PC-9 (cell line): Measurements from ENCODE around the gene HERC4. TPM values are rescaled to one million over a fixed set of nuclear protein-coding genes. Genes with fewer than 3 reads are reported as not detected.
"Not testable (repeated sequence)": the region's sequence is repeated elsewhere in the genome, so short reads cannot be mapped to it uniquely, and the experiment has no call there.

Experiments used
- BruUV-seq: library from RNA; stranded (reverse); fragments of 400-500 nt; replicated peaks from 2 replicates; lab custom pipeline; 2021; lab: Mats Ljungman, UMichigan
- CTCF ChIA-PET: fragments of 300-600 bp; sonication (Branson Sonifier 250); formaldehyde crosslinking; loops from one replicate; lab custom pipeline; 2022; ENCODE audit warnings: antibody characterized with exemption; lab: Charles Lee
- POLR2A ChIA-PET: fragments of 300-600 bp; sonication (Branson Sonifier 250); formaldehyde crosslinking; loops from one replicate; lab custom pipeline; 2022; ENCODE audit warnings: antibody characterized with exemption; ENCODE audit not compliant: unreplicated experiment; lab: Charles Lee
- DNase-seq, 2 experiments: peaks; one replicate each; pipeline versions ENCODE4 v3.0.0 to v3.0.0-alpha.2; 2015 to 2022; ENCODE audit warnings: mixed read lengths in 1 of 2
- H2AFZ ChIP-seq: fragments of 200-600 bp; sonication (generic); 2 replicates; pipeline ENCODE4 v1.8.1; 2017; ENCODE audit warnings: antibody characterized with exemption
- H3F3A ChIP-seq: fragments of 200-600 bp; sonication (generic); 2 replicates; pipeline ENCODE4 v1.8.1; 2017; ENCODE audit warnings: antibody characterized with exemption, mild to moderate bottlenecking, low read depth; ENCODE audit not compliant: insufficient read depth
- H3K27ac ChIP-seq: fragments of 200-600 bp; sonication (generic); 2 replicates; pipeline ENCODE4 v1.6.1; 2016; ENCODE audit warnings: mixed run types
- H3K27me3 ChIP-seq: fragments of 200-600 bp; sonication (generic); 2 replicates; pipeline ENCODE4 v1.6.1; 2016; ENCODE audit warnings: low read depth, mixed run types; ENCODE audit not compliant: insufficient read depth
- H3K36me3 ChIP-seq: fragments of 200-600 bp; sonication (generic); 2 replicates; pipeline ENCODE4 v1.6.1; 2016; ENCODE audit warnings: low read depth, mixed run types
- H3K4me1 ChIP-seq: fragments of 200-600 bp; sonication (generic); replicated peaks from 2 replicates; pipeline ENCODE4 v1.6.1; 2016; ENCODE audit warnings: mixed run types; ENCODE audit not compliant: insufficient read depth
- H3K4me2 ChIP-seq: fragments of 200-600 bp; sonication (generic); 2 replicates; pipeline ENCODE4 v1.6.1; 2017; ENCODE audit warnings: mixed run types
- H3K4me3 ChIP-seq: fragments of 200-600 bp; sonication (generic); 2 replicates; pipeline ENCODE4 v1.6.1; 2016; ENCODE audit warnings: mixed run types
- H3K79me2 ChIP-seq: fragments of 200-600 bp; sonication (generic); 2 replicates; pipeline ENCODE4 v1.6.1; 2017; ENCODE audit warnings: low read depth, mixed run types
- H3K9me2 ChIP-seq: fragments of 200-600 bp; sonication (generic); 2 replicates; pipeline ENCODE4 v1.8.1; 2017; ENCODE audit warnings: mild to moderate bottlenecking; ENCODE audit not compliant: insufficient read depth
- H3K9me3 ChIP-seq: fragments of 200-600 bp; sonication (generic); 2 replicates; pipeline ENCODE4 v1.8.1; 2016; ENCODE audit warnings: low read depth; ENCODE audit not compliant: insufficient read depth
- H4K20me1 ChIP-seq: fragments of 200-600 bp; sonication (generic); 2 replicates; pipeline ENCODE4 v1.8.1; 2017; ENCODE audit not compliant: insufficient read depth
- EZH2 ChIP-seq: fragments of 200-600 bp; sonication (generic); IDR thresholded peaks from 2 replicates; pipeline ENCODE4 v1.8.0; 2017; ENCODE audit warnings: antibody characterized with exemption, low read depth
- intact Hi-C: fragments of 100-400 bp; cut with micrococcal nuclease; formaldehyde crosslinking; loops from one replicate; pipeline ENCODE4 v1.10.0; 2022; ENCODE audit not compliant: unreplicated experiment
- total RNA-seq: library from RNA; stranded (reverse); gene quantifications from 2 replicates; pipeline ENCODE4 v1.2.3, GENCODE V29; 2021
- TF ChIP-seq, protein P1 (sequence below): fragments of 200-600 bp; sonication (generic); conservative IDR thresholded peaks from 2 replicates; pipeline ENCODE4 v1.6.1; 2017; ENCODE audit warnings: mixed run types, antibody characterized with exemption, mild to moderate bottlenecking, moderate library complexity

Gene HERC4
- total RNA-seq, 1 experiment from 2014 or later: 116 TPM

DNA sequence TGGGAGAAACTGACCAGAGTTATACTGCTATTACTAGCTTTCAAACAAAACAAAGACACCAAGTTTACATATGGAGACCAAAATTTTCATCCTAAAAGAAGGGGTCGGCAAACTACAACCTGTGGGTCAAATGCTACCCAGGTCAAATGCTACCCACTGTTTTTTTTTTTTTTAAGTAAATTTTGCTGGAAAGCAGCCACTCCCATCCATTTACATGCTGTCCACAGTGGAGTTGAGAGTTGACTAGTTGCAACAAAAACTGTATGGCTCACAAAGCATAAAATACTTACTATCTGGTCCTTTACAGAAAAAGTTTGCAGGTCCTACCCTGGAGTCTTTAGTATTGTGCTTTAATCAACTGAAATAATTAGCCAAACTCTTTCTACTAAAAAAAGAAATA is 99.2 kb downstream of the HERC4 start:
- no peak overlapping the region for H3K27ac ChIP-seq
- no peaks in the 10 kb centered on the region for H3K27me3 ChIP-seq
- no peak overlapping the region for H3K4me3 ChIP-seq
- 0 out of 2 replicates have a peak, but pooled peaks cover 4% of the 10 kb centered on the region for H4K20me1 ChIP-seq
- H3F3A ChIP-seq: peaks cover 33% of the 10 kb centered on the region; the same call in 1 of the 2 replicates
- peaks cover 14% of the 10 kb centered on the region; the same call in 1 of the 2 replicates for H3K4me1 ChIP-seq
- peaks cover 85% of the 10 kb centered on the region for H3K36me3 ChIP-seq
- no peak overlapping the region for H2AFZ ChIP-seq
- CTCF ChIA-PET: no interaction called here
- no TSS peak for BruUV-seq
- DNase-seq: no peak
- intact Hi-C loops: no loop called here
- POLR2A ChIA-PET: no interaction called here
- no peaks in the 10 kb centered on the region; the same call in 1 of the 2 replicates for H3K9me3 ChIP-seq
- no peaks in the 10 kb centered on the region; the same call in 1 of the 2 replicates for H3K79me2 ChIP-seq
- no peak overlapping the region for H3K4me2 ChIP-seq
- H3K9me2 ChIP-seq: no peaks in the 10 kb centered on the region
- TF ChIP-seq EZH2: no peak
- TF ChIP-seq, protein P1, sequence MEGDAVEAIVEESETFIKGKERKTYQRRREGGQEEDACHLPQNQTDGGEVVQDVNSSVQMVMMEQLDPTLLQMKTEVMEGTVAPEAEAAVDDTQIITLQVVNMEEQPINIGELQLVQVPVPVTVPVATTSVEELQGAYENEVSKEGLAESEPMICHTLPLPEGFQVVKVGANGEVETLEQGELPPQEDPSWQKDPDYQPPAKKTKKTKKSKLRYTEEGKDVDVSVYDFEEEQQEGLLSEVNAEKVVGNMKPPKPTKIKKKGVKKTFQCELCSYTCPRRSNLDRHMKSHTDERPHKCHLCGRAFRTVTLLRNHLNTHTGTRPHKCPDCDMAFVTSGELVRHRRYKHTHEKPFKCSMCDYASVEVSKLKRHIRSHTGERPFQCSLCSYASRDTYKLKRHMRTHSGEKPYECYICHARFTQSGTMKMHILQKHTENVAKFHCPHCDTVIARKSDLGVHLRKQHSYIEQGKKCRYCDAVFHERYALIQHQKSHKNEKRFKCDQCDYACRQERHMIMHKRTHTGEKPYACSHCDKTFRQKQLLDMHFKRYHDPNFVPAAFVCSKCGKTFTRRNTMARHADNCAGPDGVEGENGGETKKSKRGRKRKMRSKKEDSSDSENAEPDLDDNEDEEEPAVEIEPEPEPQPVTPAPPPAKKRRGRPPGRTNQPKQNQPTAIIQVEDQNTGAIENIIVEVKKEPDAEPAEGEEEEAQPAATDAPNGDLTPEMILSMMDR: no peak

DNA sequence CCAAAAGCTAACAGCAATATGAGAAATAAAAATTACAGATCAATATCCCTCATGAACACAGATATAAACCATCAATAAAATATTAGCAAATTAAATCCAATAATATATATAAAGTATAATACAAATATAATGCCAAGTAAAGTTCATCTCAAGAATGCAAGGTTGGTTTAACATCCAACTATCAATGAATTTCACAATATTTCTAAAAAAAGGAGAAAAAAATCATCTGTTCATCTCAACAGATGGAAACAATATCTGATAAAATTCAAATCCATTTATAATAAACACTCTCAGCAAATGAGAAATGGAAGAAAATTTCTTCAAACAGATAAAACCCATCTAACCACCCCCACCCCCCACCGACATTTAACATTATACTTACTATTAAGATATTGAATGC is 103.8 kb downstream of the HERC4 start:
- intact Hi-C loops: no loop called here
- H3K9me2 ChIP-seq: no peaks in the 10 kb centered on the region
- CTCF ChIA-PET: no interaction called here

DNA sequence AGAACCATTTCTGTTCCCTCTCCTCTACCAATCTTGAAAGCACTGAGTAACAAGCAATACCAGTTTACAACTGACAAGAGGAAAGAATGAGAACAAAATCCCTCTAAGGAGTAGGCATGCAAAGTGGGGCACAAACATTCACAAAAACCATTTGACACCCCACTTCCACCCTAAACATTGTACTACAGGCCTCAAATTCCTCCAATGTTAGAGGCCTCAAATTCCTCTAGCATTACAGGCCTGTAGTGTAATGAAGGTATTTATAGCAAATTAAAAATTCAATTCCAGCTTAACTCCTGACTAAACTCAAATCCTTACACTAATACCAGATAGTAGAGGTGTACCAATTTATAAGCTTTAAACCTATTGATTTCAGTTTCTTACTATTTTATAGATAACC is 105.2 kb downstream of the HERC4 start:
- no peaks in the 10 kb centered on the region for H3K27me3 ChIP-seq
- 0 out of 2 replicates have a peak, but pooled peaks cover 9% of the 10 kb centered on the region for H3K79me2 ChIP-seq
- no peak overlapping the region for H3K4me3 ChIP-seq
- no peak for TF ChIP-seq EZH2
- TF ChIP-seq, protein P1: no peak
- intact Hi-C loops: no loop called here
- H3F3A ChIP-seq: peaks cover 26% of the 10 kb centered on the region
- no peak overlapping the region for H2AFZ ChIP-seq
- no peak overlapping the region for H3K4me2 ChIP-seq
- H3K9me2 ChIP-seq: no peaks in the 10 kb centered on the region
- no peak for DNase-seq
- no peak overlapping the region for H3K27ac ChIP-seq
- BruUV-seq: no TSS peak
- no peaks in the 10 kb centered on the region for H4K20me1 ChIP-seq
- POLR2A ChIA-PET: no interaction called here
- CTCF ChIA-PET: no interaction called here
- H3K9me3 ChIP-seq: no peaks in the 10 kb centered on the region; the same call in 1 of the 2 replicates
- peaks cover 72% of the 10 kb centered on the region for H3K36me3 ChIP-seq
- H3K4me1 ChIP-seq: no peaks in the 10 kb centered on the region

More for the DNA sequence above, 103.8 kb downstream of the HERC4 start:
- no peak overlapping the region for H3K27ac ChIP-seq
- H3K9me3 ChIP-seq: no peaks in the 10 kb centered on the region; the same call in 1 of the 2 replicates
- H3K4me1 ChIP-seq: 0 out of 2 replicates have a peak, but pooled peaks cover 1% of the 10 kb centered on the region
- no peak overlapping the region for H3K4me2 ChIP-seq
- no peak overlapping the region for H3K4me3 ChIP-seq
- POLR2A ChIA-PET: no interaction called here
- H4K20me1 ChIP-seq: no peaks in the 10 kb centered on the region
- no peak for TF ChIP-seq EZH2
- TF ChIP-seq, protein P1: no peak
- no peak overlapping the region for H2AFZ ChIP-seq
- no peaks in the 10 kb centered on the region for H3K27me3 ChIP-seq
- no peak for DNase-seq
- peaks cover 28% of the 10 kb centered on the region for H3F3A ChIP-seq
- 0 out of 2 replicates have a peak, but pooled peaks cover 9% of the 10 kb centered on the region for H3K79me2 ChIP-seq
- peaks cover 69% of the 10 kb centered on the region for H3K36me3 ChIP-seq
- no TSS peak for BruUV-seq

DNA sequence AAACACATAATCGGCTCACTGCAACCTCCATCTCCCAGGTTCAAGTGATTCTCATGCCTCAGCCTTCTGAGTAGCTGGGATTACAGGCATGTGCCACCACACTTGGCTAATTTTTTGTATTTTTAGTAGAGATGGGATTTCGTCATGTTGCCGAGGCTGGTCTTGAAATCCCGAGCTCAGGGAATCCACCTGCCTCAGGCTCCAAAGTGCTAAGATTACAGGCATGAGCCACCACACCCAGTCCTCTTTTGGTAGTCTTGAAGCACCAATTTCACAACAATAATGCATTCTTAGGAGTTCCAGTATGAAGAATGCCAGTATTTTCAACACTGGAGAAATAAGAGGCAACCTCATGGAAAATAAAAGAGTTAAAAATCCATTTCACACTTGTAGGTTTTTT is 109.0 kb downstream of the HERC4 start:
- POLR2A ChIA-PET, H3K4me3 ChIP-seq, CTCF ChIA-PET, H2AFZ ChIP-seq, H4K20me1 ChIP-seq, H3K79me2 ChIP-seq, H3K4me1 ChIP-seq, H3K9me3 ChIP-seq, H3K27ac ChIP-seq, BruUV-seq, H3K27me3 ChIP-seq, DNase-seq, H3K4me2 ChIP-seq, intact Hi-C loops, H3K9me2 ChIP-seq: not testable (repeated sequence)
- Histone ChIP-seq H3K36me3 (peaks cover 68% of the 10 kb centered on the region), H3F3A (peaks cover 19% of the 10 kb centered on the region)
